Measurements from ENCODE around the gene PLCG2.
"Not testable (repeated sequence)": the region's sequence is repeated elsewhere in the genome, so short reads cannot be mapped to it uniquely, and the experiment has no call there.

The PLCG2 gene

GRCh38 chr16:81850197-81850944 lies 71.3 kb downstream of the PLCG2 start:
- DNase-seq, result no peak

GRCh38 chr16:81852347-81852746 lies 73.3 kb downstream of the PLCG2 start:
- no peak for DNase-seq

- DNase-seq, result no peak
These were observed 76.6 kb downstream of the PLCG2 start for GRCh38 chr16:81855552-81856153.

GRCh38 chr16:81860287-81861266 lies 81.5 kb downstream of the PLCG2 start:
- no peak for DNase-seq

GRCh38 chr16:81861503-81861902 lies 82.4 kb downstream of the PLCG2 start:
- no peak for DNase-seq

GRCh38 chr16:81861915-81862314 lies 82.8 kb downstream of the PLCG2 start:
- DNase-seq, result no peak

- DNase-seq, result no peak
These were observed 84.7 kb downstream of the PLCG2 start for GRCh38 chr16:81863630-81864352.

GRCh38 chr16:81864646-81865382 lies 85.7 kb downstream of the PLCG2 start:
- DNase-seq, result no peak

GRCh38 chr16:81866820-81867440 lies 87.8 kb downstream of the PLCG2 start:
- DNase-seq, result no peak

- DNase-seq, result no peak
These were observed 89.1 kb downstream of the PLCG2 start for GRCh38 chr16:81868057-81868748.

GRCh38 chr16:81869326-81869725 lies 90.2 kb downstream of the PLCG2 start:
- no peak for DNase-seq

- no peak for DNase-seq
These were observed 94.1 kb downstream of the PLCG2 start for GRCh38 chr16:81873206-81873605.

GRCh38 chr16:81873843-81874752 lies 95.0 kb downstream of the PLCG2 start:
- no peak for DNase-seq

GRCh38 chr16:81875461-81875860 lies 96.4 kb downstream of the PLCG2 start:
- no peak for DNase-seq

GRCh38 chr16:81876273-81876900 lies 97.3 kb downstream of the PLCG2 start:
- DNase-seq, result no peak

- DNase-seq, result not testable (repeated sequence)
These were observed 98.4 kb downstream of the PLCG2 start for GRCh38 chr16:81877490-81877889.

GRCh38 chr16:81878529-81878928 lies 99.4 kb downstream of the PLCG2 start:
- DNase-seq, result no peak

- no peak for DNase-seq
These were observed 100.5 kb downstream of the PLCG2 start for GRCh38 chr16:81879625-81880024.

GRCh38 chr16:81880816-81881215 lies 101.7 kb downstream of the PLCG2 start:
- DNase-seq, result no peak

Measured in cortex of kidney (tissue), 1 donor.